Measurements from ENCODE around the gene LYRM1. TPM values are rescaled to one million over a fixed set of nuclear protein-coding genes. Genes with fewer than 3 reads are reported as not detected.

Gene LYRM1
- total and polyA plus RNA-seq, 2 of the 8 experiments (the other 6 are each of a cell fraction or from before 2014, with no cell fraction given), result 11.6 to 13.4 TPM

GRCh38 chr16:20930365-20930690 is 29.8 kb downstream of the LYRM1 start:
- no peak overlapping the region for H3K27ac ChIP-seq (ENCODE audit: low read depth, low read length)
- H3K9ac ChIP-seq (replicated peaks in 1 of 4; ENCODE audit: extremely low read depth in 1 of 4, low read depth in 3 of 4, low read length in 3 of 4), result no peak overlapping the region
- H3K9me3 ChIP-seq (ENCODE audit: insufficient read depth in 2 of 2, low read depth in 1 of 2, low read length in 1 of 2), result no peaks in the 10 kb centered on the region
- no peak overlapping the region for H4K8ac ChIP-seq (ENCODE audit: extremely low read depth, insufficient read depth, low read length)
- no peak overlapping the region for H3K4me2 ChIP-seq (ENCODE audit: insufficient read depth in 1 of 2, low read depth in 2 of 2, low read length in 2 of 2)
- H2BK120ac ChIP-seq (replicated peaks; ENCODE audit: low read depth, low read length), result no peak overlapping the region
- no peaks in the 10 kb centered on the region for H3K79me1 ChIP-seq (ENCODE audit: low read depth, low read length)
- H3K14ac ChIP-seq (ENCODE audit: insufficient read length), result no peak overlapping the region
- H2AK5ac ChIP-seq (ENCODE audit: low read depth, low read length), result no peak overlapping the region
- no peak overlapping the region for H2BK20ac ChIP-seq (ENCODE audit: low read length)
- H3K36me3 ChIP-seq (ENCODE audit: control insufficient read depth in 2 of 4, insufficient read depth in 4 of 4, low read length in 3 of 4), result no peaks in the 10 kb centered on the region
- no peaks in the 10 kb centered on the region for H3K27me3 ChIP-seq (replicated peaks in 1 of 4; ENCODE audit: control insufficient read depth in 3 of 4, extremely low read depth in 1 of 4, insufficient read depth in 3 of 4, low read length in 3 of 4)
- no peaks in the 10 kb centered on the region for H3K4me1 ChIP-seq (replicated peaks in 1 of 4; ENCODE audit: control insufficient read depth in 3 of 4, insufficient read depth in 4 of 4, low read length in 3 of 4)
- no peak overlapping the region for H3K56ac ChIP-seq (replicated peaks; ENCODE audit: insufficient read length, low read depth, low read length)
- FAIRE-seq (no peak), DNase-seq (ENCODE audit: low read depth in 1 of 2, low spot score in 2 of 2) (no peak)
- no peaks in the 10 kb centered on the region for H4K20me1 ChIP-seq (replicated peaks in 1 of 2; ENCODE audit: control insufficient read depth in 1 of 2, insufficient read depth in 2 of 2, low read length in 2 of 2)
- H2BK5ac ChIP-seq (ENCODE audit: low read depth, low read length), result no peak overlapping the region
- ChIA-PET POLR2A (ENCODE audit: partially characterized antibody) (no interaction called here), CTCF (ENCODE audit: partially characterized antibody) (interaction anchor here (1.6 to 1.9 kb wide), 2 partner anchors 12 to 80 kb away, joined by 3 to 4 read pairs; no protein-coding TSS in a partner anchor)
- no peak overlapping the region for H4K5ac ChIP-seq (ENCODE audit: insufficient read length, low read depth, low read length)
- H2BK12ac ChIP-seq (ENCODE audit: low read depth, low read length), result no peak overlapping the region
- no peak overlapping the region for H2AFZ ChIP-seq (ENCODE audit: low read length)
- no peak overlapping the region for H4K91ac ChIP-seq (replicated peaks; ENCODE audit: insufficient read length, low read length)
- H3K23ac ChIP-seq (ENCODE audit: insufficient read length), result no peak overlapping the region
- no peak overlapping the region for H2BK15ac ChIP-seq (ENCODE audit: low read length)
- no peak overlapping the region for H3K4ac ChIP-seq (replicated peaks; ENCODE audit: insufficient read length, low read depth, low read length)
- no peak overlapping the region for H3K4me3 ChIP-seq (ENCODE audit: extremely low read depth in 1 of 4, insufficient read depth in 2 of 4, low read depth in 3 of 4, low read length in 4 of 4)
- no peaks in the 10 kb centered on the region for H3K23me2 ChIP-seq (ENCODE audit: low read depth, low read length)
- no peaks in the 10 kb centered on the region for H3K79me2 ChIP-seq (ENCODE audit: control insufficient read depth in 1 of 2, insufficient read depth in 2 of 2, low read length in 2 of 2)
- WGBS, 2 experiments (ENCODE audit: extremely low coverage in 1 of 2, insufficient coverage in 1 of 2, insufficient read length in 1 of 2, insufficient replicate concordance in 2 of 2, low coverage in 1 of 2, low lambda C conversion rate in 2 of 2, missing lambda C conversion rate in 1 of 2), result 87% methylated on average over 1 of the region's 1 CpG; no CpG with 5 or more reads in 1 of the 2 experiments
- no peak overlapping the region for H3K18ac ChIP-seq (ENCODE audit: extremely low read depth, low read length)
- TF ChIP-seq SP2 (IDR thresholded peaks at IDR 0.05; ENCODE audit: low read length) (no peak), TAF7 (optimal IDR thresholded peaks at IDR 0.05; ENCODE audit: borderline replicate concordance, low read depth, low read length) (no peak), KDM5A (IDR thresholded peaks at IDR 0.05; ENCODE audit: low read length) (no peak), BACH1 (IDR thresholded peaks at IDR 0.05; ENCODE audit: low read length) (no peak), EP300 (IDR thresholded peaks at IDR 0.05; ENCODE audit: borderline replicate concordance in 1 of 2, low read depth in 2 of 2, low read length in 2 of 2) (no peak), SIRT6 (IDR thresholded peaks at IDR 0.05; ENCODE audit: low read length) (no peak), RXRA (IDR thresholded peaks at IDR 0.05; ENCODE audit: insufficient read depth, low read depth, low read length) (no peak), MAFK (IDR thresholded peaks at IDR 0.05; ENCODE audit: low read depth, low read length) (no peak), CBX8 (IDR thresholded peaks at IDR 0.05; ENCODE audit: borderline replicate concordance, low read depth, low read length) (no peak), SIN3A (conservative IDR thresholded peaks at IDR 0.05 in 1 of 2, IDR thresholded peaks at IDR 0.05 in 1 of 2; ENCODE audit: low read depth in 1 of 2, low read length in 2 of 2) (no peak), GTF2F1 (IDR thresholded peaks at IDR 0.05; ENCODE audit: borderline replicate concordance, low read depth, low read length) (no peak), FOSL1 (IDR thresholded peaks at IDR 0.05; ENCODE audit: insufficient read depth, low read depth, low read length) (no peak)
- TF ChIP-seq, protein P1, sequence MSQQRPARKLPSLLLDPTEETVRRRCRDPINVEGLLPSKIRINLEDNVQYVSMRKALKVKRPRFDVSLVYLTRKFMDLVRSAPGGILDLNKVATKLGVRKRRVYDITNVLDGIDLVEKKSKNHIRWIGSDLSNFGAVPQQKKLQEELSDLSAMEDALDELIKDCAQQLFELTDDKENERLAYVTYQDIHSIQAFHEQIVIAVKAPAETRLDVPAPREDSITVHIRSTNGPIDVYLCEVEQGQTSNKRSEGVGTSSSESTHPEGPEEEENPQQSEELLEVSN (IDR thresholded peaks at IDR 0.05), result no peak
- TF ChIP-seq, protein P2, sequence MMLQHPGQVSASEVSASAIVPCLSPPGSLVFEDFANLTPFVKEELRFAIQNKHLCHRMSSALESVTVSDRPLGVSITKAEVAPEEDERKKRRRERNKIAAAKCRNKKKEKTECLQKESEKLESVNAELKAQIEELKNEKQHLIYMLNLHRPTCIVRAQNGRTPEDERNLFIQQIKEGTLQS (IDR thresholded peaks at IDR 0.05; ENCODE audit: insufficient read depth, low read depth, low read length), result no peak
